ENCODE measurements around the gene CHRNB1.

The CHRNB1 gene, protein sequence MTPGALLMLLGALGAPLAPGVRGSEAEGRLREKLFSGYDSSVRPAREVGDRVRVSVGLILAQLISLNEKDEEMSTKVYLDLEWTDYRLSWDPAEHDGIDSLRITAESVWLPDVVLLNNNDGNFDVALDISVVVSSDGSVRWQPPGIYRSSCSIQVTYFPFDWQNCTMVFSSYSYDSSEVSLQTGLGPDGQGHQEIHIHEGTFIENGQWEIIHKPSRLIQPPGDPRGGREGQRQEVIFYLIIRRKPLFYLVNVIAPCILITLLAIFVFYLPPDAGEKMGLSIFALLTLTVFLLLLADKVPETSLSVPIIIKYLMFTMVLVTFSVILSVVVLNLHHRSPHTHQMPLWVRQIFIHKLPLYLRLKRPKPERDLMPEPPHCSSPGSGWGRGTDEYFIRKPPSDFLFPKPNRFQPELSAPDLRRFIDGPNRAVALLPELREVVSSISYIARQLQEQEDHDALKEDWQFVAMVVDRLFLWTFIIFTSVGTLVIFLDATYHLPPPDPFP

DNA sequence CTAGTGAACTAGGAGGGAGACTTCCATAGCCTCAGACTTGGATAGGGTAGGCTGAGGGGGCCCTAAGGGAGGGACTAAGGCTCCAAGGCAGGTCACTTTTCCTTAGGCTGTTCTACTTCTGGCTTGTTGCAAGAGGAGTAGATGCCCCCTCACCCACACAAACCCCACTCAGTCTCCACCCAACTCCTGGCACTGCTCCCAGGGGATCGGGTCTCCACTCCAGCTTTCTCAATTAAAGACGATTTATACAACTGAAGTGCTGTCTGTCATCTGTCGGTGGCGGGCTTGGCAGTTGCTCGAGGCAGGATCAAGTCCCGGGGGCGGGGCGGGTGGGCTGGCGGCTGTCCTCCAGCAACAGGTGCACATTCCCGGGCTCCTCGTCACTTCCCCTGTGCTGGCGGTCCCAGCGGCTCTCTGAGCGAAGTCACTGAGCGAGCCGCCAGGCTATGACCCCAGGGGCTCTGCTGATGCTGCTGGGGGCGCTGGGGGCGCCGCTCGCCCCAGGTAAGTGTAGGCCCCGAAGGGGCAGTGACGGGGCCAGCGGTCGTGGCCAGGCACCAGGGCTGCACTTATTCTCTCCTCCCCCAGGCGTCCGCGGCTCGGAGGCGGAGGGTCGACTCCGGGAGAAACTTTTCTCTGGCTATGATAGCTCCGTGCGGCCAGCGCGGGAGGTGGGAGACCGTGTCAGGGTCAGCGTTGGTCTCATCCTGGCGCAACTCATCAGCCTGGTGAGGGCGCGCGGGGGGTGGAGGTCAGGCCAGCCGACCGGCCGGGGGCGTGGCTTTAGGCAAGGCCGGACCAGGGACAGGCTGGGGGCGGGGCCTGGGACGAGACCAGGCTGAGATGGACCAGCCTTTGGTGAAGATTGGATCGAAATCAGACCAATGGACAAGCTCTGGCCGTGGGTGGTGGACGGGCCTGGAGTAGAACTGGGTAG lies at the start of gene CHRNB1:
Gene CHRNB1 (plus strand): TSS at position 380 of the 937 bp plus-strand sequence. CDS start 67 bp downstream, at position 447.
- DNase-seq (ENCODE audit: low spot score) = peak; percentile 81

DNA sequence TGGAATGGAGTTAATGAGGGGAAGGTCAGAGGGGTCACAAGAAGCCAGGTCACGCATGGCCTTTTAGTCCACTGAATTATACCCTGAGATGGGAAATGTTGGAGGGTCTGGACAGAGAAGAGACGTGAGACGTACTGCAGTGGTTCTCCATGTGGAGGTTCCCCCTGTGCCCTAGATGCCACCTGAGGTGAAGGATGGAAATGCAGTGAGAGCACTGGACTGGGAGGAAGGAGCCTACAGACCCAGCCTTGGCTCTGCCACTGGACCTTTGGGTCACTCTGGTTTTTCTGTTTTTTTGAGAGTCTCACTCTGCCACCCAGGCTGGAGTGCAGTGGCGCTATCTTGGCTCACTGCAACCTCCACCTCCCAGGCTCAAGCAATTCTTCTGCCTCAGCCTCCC lies 48.7 kb upstream of the CHRNB1 start:
- DNase-seq (ENCODE audit: low spot score) = no peak

DNA sequence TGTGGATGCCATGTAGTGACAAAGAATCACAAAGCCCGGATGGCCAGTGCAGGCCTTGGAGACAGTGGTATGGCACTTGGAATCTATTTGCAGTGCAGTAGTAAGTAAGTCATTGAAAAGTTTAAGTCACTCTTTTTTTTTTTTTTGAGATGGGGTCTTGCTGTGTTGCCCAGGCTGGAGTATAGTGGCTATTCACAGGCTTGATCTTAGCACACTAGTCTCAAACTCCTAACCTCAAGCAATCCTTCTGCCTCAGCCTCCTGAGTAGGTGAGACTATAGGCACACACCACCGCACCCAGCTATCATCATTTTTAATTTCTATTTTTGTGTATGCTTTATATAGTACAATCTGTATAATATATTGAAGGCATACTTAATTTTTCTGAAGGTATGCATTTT lies 46.2 kb upstream of the CHRNB1 start:
- no peak for DNase-seq (ENCODE audit: low spot score)

DNA sequence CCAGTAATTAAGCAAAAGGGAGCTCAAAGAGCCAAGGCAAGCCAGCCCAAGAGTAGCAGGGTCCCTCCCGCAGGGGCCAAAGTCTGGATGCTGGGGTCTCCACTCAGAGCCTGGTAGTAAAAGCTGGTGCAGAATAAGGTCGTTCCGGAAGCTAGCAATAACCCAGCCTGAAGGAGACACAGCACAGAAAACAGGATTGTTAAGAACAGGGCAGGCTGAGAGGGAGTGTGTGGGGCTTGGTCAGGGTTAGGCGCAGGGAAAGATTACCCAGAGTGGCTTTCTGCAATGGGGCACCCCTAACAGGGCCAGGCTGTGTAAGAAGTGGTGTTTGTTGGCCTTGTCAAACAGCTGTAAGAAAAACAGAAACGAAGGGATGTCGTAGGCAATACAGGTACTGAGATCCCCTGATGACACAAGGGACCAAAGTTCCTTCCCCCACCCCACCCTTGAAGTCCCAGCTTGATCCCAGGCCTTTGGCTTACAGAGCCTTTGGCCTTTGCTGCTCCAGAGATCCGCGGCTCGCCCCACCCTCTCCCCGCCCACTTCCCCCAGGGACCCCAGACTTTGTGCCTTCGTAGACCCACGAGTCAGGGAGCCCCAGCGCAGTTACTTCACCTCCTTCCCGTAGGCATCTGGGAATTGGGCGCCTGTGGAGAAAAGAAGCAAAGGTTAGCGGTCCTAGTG lies 41.7 kb upstream of the CHRNB1 start:
- DNase-seq (ENCODE audit: low spot score) = no peak

DNA sequence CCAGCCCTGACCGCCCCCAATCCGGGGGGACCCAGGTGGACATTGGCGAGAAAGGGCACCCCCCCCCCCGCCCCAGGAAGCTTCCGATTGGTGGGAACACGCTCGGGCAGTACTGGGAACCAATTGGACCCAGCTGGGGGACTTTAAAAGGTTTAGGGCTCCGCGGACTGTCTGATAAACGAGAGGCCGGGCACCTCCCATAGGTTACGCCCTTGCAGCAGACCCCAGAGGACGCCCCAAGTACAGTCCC lies 41.2 kb upstream of the CHRNB1 start:
- DNase-seq (ENCODE audit: low spot score) = peak; percentile 85

DNA sequence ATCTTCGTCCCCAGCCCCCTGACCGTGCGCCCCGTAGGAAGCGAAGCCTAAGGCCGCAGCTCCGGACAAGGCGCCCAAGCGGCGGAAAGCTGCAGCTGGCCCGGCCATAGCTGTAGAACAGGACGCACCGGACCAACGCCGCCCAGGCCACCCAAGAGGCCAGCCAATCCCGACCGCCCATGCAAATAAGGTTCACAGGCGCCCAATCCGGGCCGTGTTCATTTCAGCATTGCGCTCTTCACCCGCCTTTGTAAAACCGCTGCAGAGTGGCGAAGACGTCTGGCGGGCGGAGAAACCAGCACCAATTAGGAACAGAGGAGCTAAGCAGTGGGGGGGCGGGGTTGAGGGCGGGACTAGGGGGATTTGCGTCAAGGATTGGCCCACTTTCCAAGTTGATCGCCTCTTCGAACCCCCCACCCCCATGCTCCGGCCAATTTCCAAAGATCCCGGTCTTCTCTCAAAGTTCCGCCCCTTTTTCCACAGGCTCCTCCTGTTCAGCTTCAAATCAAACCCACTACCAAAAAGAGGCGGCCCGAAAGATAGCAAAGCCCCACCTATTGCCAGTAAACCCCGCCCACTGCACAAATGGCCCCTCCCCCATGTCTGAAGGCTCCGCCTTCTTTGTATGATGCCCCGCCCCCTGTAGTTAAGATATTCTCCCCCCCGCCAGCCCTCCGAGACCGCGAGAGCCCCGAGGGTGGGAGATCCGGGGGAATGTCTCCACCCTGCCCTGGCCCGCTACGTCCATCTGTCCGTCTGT lies 40.7 kb upstream of the CHRNB1 start, which contains the start of gene TMEM256:
Gene TMEM256 (minus strand): TSS at position 121 of the 760 bp plus-strand sequence. CDS start 13 bp downstream, at position 108.
- peak; percentile 97 for DNase-seq (ENCODE audit: low spot score)

DNA sequence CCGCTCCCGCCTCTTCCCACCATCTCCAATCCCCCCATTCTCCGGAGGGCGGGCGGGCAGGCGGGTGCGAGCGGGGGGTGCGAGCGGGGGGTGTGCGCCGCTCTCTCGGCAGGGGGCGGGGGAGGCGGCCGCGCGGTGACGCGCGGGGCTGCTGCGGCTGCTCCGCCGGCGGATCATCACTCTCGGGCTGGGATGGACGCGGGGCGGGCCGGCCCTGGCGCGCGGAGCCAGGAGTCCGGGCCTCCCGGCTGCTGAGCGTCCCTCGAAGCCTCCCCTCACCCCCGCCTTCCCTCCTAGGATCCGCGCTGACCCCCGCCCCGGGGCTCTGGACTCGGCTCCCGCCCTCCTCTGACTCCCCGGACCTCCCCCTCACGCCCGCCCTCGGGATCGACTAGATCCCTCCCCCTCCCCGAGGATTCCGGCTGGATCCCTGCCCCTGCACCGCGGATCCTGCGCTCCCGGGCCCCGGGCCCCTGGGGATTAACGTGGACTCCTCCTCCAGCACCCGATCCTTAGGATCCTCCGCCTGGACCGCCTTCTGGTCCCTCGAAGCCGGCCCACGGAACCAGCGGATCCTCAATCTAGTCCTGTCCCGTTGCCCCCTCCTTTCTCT lies 40.0 kb upstream of the CHRNB1 start:
- peak; percentile 89 for DNase-seq (ENCODE audit: low spot score)

DNA sequence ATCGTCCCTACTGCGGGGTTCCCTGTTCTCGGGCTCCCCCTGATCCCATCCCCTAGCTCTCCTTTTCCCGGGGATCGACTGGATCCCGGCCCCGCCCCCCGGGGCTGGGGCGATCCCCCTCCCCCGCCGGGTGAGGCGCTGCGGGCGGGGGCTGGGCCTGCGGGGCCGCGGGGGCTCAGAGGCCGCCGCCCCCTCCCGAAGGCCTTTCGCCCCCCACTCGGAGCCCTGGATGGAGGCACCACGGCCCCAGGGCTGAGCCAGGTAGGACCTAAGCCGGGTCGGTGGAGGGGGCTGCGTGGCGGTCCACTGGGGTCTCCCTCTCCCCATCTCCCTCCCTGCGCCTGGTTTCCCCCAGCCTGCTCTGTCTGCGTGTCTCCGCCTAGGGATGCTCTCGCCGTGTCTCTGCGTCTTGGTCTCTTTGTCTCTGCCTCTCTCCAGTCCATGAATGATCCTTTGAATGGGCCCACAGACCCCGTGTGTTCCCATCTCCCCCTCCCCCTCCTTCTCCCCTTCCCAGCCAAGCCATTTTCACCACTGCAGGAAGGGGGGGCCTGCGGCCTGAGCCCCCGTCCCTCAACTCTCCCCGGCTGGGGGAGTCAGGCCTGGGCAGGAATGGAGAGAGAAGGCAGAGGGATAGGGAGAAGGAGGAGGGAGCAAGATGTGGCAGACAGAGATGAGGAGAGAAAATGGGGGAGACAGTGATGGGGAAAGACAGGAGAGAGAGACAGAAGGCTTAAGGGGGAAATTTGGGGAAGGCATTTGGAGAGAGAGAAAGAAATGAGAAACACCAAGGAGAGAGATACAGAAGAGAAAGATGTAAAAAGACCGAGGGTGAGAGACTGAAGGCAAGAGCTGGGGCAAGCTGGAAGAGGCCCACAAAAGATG lies 39.3 kb upstream of the CHRNB1 start:
- DNase-seq (ENCODE audit: low spot score) = peak; percentile 50

DNA sequence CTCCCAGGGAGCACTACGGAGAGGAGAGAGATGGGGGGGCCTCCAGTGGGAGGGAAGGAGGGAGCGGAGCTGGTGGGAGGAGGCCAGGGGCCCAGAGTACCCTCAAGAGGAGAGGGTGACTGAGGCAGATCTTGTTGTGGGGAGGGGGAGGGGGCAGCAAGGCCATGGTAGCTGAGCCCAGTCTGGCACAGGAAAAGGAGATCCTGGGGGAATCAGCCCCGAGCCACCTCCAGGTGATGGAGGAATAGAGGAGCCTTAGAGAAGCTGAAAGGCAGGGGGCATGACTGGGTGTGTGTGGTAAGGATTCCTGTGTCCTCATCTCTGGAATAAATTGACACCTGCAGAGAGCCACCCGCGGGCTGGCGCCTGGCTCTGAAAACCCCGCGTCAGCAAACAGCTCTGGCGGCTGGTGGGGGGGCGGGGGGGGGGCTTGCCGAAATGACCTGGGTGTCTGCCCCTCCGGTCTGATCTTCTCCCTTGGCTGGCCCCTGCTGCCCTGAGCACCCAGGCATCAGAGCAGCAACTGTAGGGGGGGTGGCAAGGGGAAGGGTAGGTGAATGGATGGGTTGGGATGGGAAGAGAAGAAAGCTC lies 38.5 kb upstream of the CHRNB1 start:
- DNase-seq (ENCODE audit: low spot score) = no peak

DNA sequence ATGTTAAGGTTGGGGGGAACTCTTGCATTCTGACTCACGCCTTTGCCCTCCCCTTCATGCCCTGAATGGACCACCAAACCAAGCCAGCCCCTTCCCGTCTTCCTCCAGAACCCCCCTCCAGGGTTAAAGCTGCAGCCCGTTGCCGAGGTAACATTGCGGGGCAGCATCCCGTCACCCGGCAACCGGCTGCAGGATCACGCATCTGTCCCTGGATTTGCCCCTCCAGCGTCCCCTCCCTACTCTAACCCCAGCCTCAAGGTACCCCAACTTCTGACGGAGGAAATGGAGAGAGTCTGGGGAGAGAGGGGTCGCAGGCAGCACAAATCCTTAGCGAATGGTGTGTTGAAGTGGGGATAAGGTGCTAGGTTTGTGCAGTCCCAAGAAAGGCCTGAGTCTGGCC lies 37.8 kb upstream of the CHRNB1 start:
- DNase-seq (ENCODE audit: low spot score) = no peak

DNA sequence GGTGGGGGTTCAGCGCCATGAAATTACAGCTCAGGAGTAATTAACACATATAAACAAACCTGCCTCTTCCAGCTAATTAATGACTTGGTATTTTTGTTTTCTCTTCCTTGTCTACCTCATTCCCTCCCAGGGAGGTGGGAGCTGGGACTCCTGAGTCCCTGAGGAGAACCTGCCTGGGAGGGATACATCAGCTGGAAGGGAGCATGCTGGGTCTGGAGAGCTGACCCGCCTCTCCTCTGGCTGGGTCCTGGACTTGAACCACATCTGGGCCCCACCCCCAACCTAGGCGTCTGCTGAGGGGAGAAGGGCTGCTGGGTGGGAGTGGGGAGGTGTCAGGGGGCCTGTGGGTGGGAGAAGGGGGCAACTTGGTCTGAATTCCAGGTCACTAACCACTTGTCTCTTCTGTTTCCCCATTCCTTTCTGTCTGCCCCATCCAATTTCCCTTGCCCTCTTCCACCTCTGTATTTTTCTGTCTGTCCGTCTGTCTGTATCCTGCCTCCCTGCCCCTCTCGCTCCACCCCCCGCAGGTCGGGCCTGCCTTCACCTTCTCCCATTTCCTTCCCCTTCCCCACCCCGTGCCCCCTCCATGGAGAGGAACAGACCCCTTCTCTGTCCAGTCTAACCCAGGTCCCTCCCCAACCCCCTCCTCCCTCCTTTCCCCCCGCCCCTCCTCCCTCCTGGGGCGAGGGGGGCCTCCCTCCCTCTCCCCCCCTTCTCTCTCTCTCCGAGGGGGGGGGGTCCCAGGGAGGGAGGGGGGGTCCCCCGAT lies 37.2 kb upstream of the CHRNB1 start, which contains the start of gene NLGN2:
Gene NLGN2 (plus strand): TSS at position 361 of the 767 bp plus-strand sequence. CDS start 411 bp downstream, outside the sequence.
- DNase-seq (ENCODE audit: low spot score) = no peak

DNA sequence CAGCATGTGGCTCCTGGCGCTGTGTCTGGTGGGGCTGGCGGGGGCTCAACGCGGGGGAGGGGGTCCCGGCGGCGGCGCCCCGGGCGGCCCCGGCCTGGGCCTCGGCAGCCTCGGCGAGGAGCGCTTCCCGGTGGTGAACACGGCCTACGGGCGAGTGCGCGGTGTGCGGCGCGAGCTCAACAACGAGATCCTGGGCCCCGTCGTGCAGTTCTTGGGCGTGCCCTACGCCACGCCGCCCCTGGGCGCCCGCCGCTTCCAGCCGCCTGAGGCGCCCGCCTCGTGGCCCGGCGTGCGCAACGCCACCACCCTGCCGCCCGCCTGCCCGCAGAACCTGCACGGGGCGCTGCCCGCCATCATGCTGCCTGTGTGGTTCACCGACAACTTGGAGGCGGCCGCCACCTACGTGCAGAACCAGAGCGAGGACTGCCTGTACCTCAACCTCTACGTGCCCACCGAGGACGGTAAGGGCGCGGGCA lies 36.6 kb upstream of the CHRNB1 start:
- DNase-seq (ENCODE audit: low spot score) = no peak

DNA sequence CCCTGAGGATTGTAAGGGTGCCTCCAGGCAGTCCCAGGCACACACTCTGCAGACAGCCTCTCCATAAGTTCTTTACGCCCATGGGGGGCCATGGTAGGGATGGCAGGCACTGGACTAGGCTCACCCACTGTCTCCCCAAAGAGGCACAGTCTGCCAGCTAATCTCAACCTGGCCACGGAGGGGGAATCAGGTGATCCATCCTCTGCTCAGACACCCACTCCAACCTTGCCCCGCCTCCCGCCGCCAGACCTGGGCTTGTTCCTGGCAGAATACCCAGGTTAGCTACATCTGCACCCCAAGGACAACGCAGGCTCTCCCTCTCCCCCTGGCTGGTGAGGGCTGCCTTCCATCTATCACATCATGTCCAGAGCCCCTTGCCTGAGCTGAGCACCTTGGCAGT lies 36.0 kb upstream of the CHRNB1 start:
- DNase-seq (ENCODE audit: low spot score) = no peak

DNA sequence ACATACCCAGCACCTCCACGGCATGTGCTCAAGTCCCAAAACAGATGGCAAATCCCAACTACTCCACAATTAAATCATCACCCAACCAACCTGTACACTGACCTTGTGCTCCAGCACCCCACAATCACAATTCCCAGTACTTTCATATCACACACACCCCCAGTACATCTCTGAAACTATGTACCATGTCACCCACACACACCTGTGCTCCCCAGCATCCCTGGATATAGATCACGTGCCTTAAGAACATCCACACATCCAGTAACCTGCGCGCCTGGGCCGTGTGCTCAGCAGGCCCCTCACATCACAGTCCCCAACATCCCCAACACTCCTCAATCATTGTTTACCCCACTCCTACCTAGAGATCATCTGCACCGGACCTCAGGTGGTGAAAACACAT lies 35.1 kb upstream of the CHRNB1 start:
- DNase-seq (ENCODE audit: low spot score) = no peak

DNA sequence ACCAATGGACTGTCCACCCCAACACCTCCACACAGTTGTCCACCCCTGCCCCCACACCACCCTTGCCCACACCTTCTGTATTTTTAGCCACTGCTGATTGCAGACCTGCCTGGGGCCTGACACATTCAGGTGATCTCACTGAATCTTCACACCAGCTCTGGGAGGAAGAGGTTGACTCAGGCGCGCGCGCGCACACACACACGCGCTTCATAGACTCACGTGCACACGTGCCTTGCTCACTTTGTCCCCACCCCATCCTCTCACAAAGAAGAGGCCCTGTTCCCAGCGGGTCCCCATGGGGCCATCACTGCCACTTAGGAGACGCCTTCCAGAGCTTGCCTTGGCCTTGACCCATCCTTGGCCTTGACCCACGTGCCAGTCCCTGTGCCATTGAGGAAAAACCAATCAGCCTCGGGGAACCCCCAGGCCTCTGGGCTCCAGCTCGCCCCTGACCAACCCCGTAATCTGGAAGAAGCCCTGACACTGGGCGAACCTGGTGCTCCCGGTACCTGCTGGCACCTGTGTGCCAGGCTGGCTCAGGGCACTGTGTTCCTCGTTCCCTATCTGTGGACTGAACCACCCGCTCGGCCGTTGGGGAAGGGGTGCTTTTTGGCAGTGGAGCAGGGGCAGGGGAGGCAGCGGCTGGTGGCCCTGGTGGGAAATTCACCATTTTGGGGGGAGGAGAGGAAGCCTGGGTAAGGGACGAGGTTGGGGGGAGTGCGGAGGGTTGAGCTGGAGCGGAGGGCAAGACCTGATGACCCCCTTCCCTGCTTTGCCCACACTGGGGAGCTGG lies 34.0 kb upstream of the CHRNB1 start:
- no peak for DNase-seq (ENCODE audit: low spot score)

DNA sequence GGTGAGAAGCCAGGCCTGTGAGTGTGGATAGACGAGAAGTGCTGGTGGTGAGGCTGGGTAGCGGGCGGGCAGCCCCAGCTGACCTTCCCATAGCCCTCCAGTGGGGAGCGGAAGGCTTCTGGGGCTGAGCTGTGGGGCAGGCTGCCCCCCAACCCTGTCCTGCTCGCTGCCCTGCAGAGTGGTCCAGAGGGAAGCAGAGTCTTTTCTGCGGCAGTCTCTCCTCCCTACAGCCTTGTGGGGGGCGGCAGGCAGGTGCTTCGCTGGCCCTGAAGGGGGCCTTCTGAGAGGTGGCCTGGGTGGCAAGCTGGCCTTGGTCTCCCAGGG lies 33.5 kb upstream of the CHRNB1 start:
- no peak for DNase-seq (ENCODE audit: low spot score)

DNA sequence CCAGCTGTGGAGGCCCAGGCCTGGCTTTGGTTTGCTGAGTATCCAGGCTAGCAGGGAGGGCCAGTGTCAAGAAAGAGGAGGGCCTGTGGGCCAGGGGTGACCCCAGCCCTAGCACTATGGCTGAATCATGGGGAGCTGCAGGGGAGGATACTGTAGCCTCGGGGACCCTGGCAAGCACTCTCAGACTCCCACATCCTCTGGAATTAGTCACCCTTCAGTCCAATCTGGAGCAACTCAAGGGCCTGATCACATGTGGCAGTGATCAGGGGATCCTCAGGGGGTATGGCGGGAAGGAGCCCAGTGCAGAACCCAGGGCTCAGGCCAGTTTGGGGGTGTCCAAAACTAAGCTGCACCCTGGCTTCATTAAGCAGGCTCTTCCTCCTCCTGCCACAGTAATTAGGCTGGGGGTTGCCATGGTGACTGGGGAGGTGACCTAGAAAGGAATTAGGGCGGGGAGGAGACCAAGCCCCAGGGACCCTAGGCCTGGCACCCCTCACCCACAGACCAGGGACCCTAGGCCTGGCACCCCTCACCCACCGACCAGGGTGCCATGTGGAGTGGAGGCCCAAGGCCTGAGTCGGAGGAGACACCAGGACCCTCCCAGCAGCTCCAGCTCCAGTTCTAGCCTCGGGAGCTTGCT lies 31.4 kb upstream of the CHRNB1 start:
- DNase-seq (ENCODE audit: low spot score) = peak; percentile 64

Measured in AG08396 (cell line).